ENCODE measurements around the gene SLC12A8. TPM values are rescaled to one million over a fixed set of nuclear protein-coding genes. Genes with fewer than 3 reads are reported as not detected.

The SLC12A8 gene
- total and polyA plus RNA-seq, 2 donors (not counting 1 experiment from before 2014, with no cell fraction given), result 0.57 to 1.1 TPM

DNA sequence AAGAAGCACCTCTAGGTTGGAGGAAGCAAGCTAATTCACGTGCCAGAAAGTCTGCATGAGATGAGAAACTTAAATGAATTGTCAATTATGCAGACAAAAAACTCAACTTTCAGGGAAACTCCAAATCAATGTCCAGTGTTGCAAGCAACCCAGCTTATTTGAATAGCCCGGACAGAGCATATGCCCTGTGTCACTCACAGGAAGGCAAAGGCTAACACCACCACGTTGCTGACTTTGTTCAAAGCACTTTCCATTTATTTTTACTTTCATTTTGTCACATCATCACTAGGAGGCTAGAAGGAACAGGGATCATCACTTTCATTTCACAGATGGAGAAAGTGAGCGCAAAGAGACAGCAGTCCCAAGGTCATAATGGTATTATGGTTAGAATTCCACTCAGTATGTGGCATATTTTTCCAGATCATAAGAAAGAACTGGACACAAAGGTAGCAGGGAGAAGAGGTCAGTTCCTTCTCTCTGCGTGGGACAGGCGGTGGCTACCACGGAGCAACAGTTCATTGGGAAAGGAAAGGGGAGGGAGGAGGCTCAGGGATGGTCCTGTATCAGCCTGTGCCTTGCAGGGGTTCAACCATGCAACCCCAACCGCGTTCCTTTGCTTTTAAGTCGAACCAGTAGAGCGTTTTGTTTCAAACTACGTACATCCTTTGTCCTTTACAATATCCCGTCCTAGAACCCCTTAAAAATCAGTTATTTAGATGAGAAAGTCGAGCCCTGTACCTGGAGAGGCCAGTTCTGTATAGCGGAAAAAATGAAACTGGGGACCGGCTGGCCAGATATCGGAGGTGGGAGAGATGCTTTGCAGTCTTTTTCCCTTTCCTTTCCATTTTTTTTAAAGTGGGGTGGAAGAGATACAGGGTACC lies 157.9 kb downstream of the SLC12A8 start:
- POLR2A ChIA-PET, result no interaction called here
- H3K27me3 Mint-ChIP-seq, result no peaks in the 10 kb centered on the region
- H3K36me3 ChIP-seq (replicated peaks in 1 of 2; ENCODE audit: control extremely low read depth in 1 of 2, control insufficient read depth in 1 of 2, extremely low read depth in 1 of 2, insufficient read depth in 2 of 2, low read length in 1 of 2), result no peaks in the 10 kb centered on the region
- WGBS (ENCODE audit: insufficient coverage), result 0% methylated on average over 4 of the region's 17 CpGs
- peaks cover 0 to 1% (median 0%) of the 10 kb centered on the region in 4 experiments for H3K27me3 ChIP-seq (replicated peaks in 1 of 4; ENCODE audit: control extremely low read depth in 1 of 4, control insufficient read depth in 3 of 4, insufficient read depth in 4 of 4, low read length in 3 of 4)
- H3K27ac Mint-ChIP-seq, result peak overlapping the region; percentile 83
- peaks cover 40% of the 10 kb centered on the region for H3K4me1 Mint-ChIP-seq
- H3K4me2 ChIP-seq (replicated peaks; ENCODE audit: low read depth, low read length, poor library complexity, severe bottlenecking), result peak overlapping the region; percentile 86
- CTCF ChIA-PET, result no interaction called here
- peak overlapping the region; percentile 11 to 39 for H3K27ac ChIP-seq (ENCODE audit: low read length in 2 of 2)
- no peaks in the 10 kb centered on the region for H3K9me3 ChIP-seq (ENCODE audit: control extremely low read depth in 1 of 3, control insufficient read depth in 2 of 3, insufficient read depth in 1 of 3, low read length in 2 of 3)
- peaks cover 10% of the 10 kb centered on the region for H3K79me2 ChIP-seq (ENCODE audit: control insufficient read depth, insufficient read depth, low read length)
- H3K4me3 ChIP-seq (ENCODE audit: control extremely low read depth in 1 of 5, extremely low read depth in 1 of 5, insufficient read depth in 1 of 5, low read depth in 2 of 5, low read length in 4 of 5), result peak overlapping the region; percentile 47 to 83 (median 69)
- H3K4me1 ChIP-seq (ENCODE audit: control insufficient read depth in 2 of 2, insufficient read depth in 2 of 2, low read length in 2 of 2), result peaks cover 31 to 45% of the 10 kb centered on the region in 2 donors
- peak overlapping the region; percentile 96 for H3K4me3 Mint-ChIP-seq
- H4K20me1 ChIP-seq (ENCODE audit: control insufficient read depth, insufficient read depth, low read length, poor library complexity, severe bottlenecking), result no peaks in the 10 kb centered on the region
- DNase-seq, result peak; percentile 55
- peak overlapping the region; percentile 75 for H2AFZ ChIP-seq (ENCODE audit: insufficient read depth, low read depth, low read length, poor library complexity, severe bottlenecking)
- TF ChIP-seq, protein P1, sequence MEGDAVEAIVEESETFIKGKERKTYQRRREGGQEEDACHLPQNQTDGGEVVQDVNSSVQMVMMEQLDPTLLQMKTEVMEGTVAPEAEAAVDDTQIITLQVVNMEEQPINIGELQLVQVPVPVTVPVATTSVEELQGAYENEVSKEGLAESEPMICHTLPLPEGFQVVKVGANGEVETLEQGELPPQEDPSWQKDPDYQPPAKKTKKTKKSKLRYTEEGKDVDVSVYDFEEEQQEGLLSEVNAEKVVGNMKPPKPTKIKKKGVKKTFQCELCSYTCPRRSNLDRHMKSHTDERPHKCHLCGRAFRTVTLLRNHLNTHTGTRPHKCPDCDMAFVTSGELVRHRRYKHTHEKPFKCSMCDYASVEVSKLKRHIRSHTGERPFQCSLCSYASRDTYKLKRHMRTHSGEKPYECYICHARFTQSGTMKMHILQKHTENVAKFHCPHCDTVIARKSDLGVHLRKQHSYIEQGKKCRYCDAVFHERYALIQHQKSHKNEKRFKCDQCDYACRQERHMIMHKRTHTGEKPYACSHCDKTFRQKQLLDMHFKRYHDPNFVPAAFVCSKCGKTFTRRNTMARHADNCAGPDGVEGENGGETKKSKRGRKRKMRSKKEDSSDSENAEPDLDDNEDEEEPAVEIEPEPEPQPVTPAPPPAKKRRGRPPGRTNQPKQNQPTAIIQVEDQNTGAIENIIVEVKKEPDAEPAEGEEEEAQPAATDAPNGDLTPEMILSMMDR (IDR thresholded peaks at IDR 0.05), result no peak
- TF ChIP-seq EZH2 (IDR thresholded peaks at IDR 0.05; ENCODE audit: borderline replicate concordance, insufficient read depth, low read depth, low read length, poor library complexity, severe bottlenecking), result no peak
- H3K9ac ChIP-seq (ENCODE audit: low read length), result peak overlapping the region; percentile 70
- ATAC-seq (ENCODE audit: low read depth), result peak; percentile 25
- intact Hi-C loops (cut with micrococcal nuclease), result loop anchor here (2.0 to 10.0 kb wide), 3 partner anchors 93 to 540 kb away; partner anchors contain the start of genes OSBPL11 and ZNF148
- H3K9me3 Mint-ChIP-seq (ENCODE audit: insufficient read depth), result no peaks in the 10 kb centered on the region

GRCh38 chr3:125054062-125054448 lies 158.5 kb downstream of the SLC12A8 start:
- 100% methylated on average over 1 of the region's 7 CpGs for WGBS (ENCODE audit: insufficient coverage)
- no peak for TF ChIP-seq EZH2 (IDR thresholded peaks at IDR 0.05; ENCODE audit: borderline replicate concordance, insufficient read depth, low read depth, low read length, poor library complexity, severe bottlenecking)
- TF ChIP-seq, protein P1 (IDR thresholded peaks at IDR 0.05), result no peak
- ChIA-PET POLR2A (no interaction called here), CTCF (no interaction called here)
- Histone ChIP-seq H3K79me2 (ENCODE audit: control insufficient read depth, insufficient read depth, low read length) (peaks cover 10% of the 10 kb centered on the region), H2AFZ (ENCODE audit: insufficient read depth, low read depth, low read length, poor library complexity, severe bottlenecking) (peak overlapping the region; percentile 75), H3K36me3 (replicated peaks in 1 of 2; ENCODE audit: control extremely low read depth in 1 of 2, control insufficient read depth in 1 of 2, extremely low read depth in 1 of 2, insufficient read depth in 2 of 2, low read length in 1 of 2) (no peaks in the 10 kb centered on the region), H4K20me1 (ENCODE audit: control insufficient read depth, insufficient read depth, low read length, poor library complexity, severe bottlenecking) (no peaks in the 10 kb centered on the region), H3K4me2 (replicated peaks; ENCODE audit: low read depth, low read length, poor library complexity, severe bottlenecking) (peak overlapping the region; percentile 86), H3K4me1 (ENCODE audit: control insufficient read depth in 2 of 2, insufficient read depth in 2 of 2, low read length in 2 of 2) (peaks cover 31 to 45% of the 10 kb centered on the region in 2 donors), H3K9ac (ENCODE audit: low read length) (peak overlapping the region; percentile 70), H3K4me3 (ENCODE audit: control extremely low read depth in 1 of 5, extremely low read depth in 1 of 5, insufficient read depth in 1 of 5, low read depth in 2 of 5, low read length in 4 of 5) (peak overlapping the region in 4 of 5 experiments; percentile 47 to 83 (median 76)), H3K9me3 (ENCODE audit: control extremely low read depth in 1 of 3, control insufficient read depth in 2 of 3, insufficient read depth in 1 of 3, low read length in 2 of 3) (no peaks in the 10 kb centered on the region), H3K27me3 (replicated peaks in 1 of 4; ENCODE audit: control extremely low read depth in 1 of 4, control insufficient read depth in 3 of 4, insufficient read depth in 4 of 4, low read length in 3 of 4) (no peaks in the 10 kb centered on the region), H3K27ac (ENCODE audit: low read length in 2 of 2) (no peak overlapping the region)
- Mint-ChIP-seq H3K27me3 (no peaks in the 10 kb centered on the region), H3K4me3 (peak overlapping the region; percentile 96), H3K27ac (peak overlapping the region; percentile 43), H3K4me1 (peaks cover 40% of the 10 kb centered on the region), H3K9me3 (ENCODE audit: insufficient read depth) (no peaks in the 10 kb centered on the region)
- DNase-seq (no peak), ATAC-seq (ENCODE audit: low read depth) (no peak)
- intact Hi-C loops (cut with micrococcal nuclease), result loop anchor here (2.0 to 10.0 kb wide), 2 partner anchors 321 to 541 kb away; partner anchors contain the start of genes OSBPL11 and ZNF148

All from B cell (primary cell).